K562 (cell line): ENCODE measurements around the gene USP38. TPM values are rescaled to one million over a fixed set of nuclear protein-coding genes. Genes with fewer than 3 reads are reported as not detected.

Source experiments
- ATAC-seq: fragments of 200-7000 bp; cut with Tn5 transposase; 3 replicates; pipeline ENCODE4 v1.9.1; 2020; ENCODE audit warnings: moderate library complexity
- BruUV-seq: library from RNA; stranded (reverse); fragments of 400-500 nt; replicated peaks from 2 replicates; lab custom pipeline; 2021; lab: Mats Ljungman, UMichigan
- CTCF ChIA-PET: fragments of 300-600 bp; formaldehyde crosslinking; extraction: SDS; loops from one replicate; lab custom pipeline; 2021; ENCODE audit warnings: low intra/inter-chr PET ratio; lab: Yijun Ruan, JAX
- POLR2A ChIA-PET: fragments of 300-600, 350-650 bp; sonication (Branson Sonifier 250); formaldehyde crosslinking; extraction: SDS; loops from one replicate; lab custom pipeline; 2021; ENCODE audit warnings: antibody characterized with exemption, inconsistent platforms; lab: Yijun Ruan, JAX
- DNase-seq, 4 experiments: peaks; one replicate each; pipeline versions ENCODE4 v3.0.0 to v3.0.0-alpha.2; 2011 to 2018; ENCODE audit warnings: low spot score in 3 of 4, mixed read lengths in 3 of 4; ENCODE audit errors: extremely low read depth in 1 of 4
- FAIRE-seq: peaks from 2 replicates; lab custom pipeline; 2011; peaks lifted over from hg19 to GRCh38; lab: Jason Lieb, UNC
- H2AFZ ChIP-seq: 2 replicates; pipeline ENCODE4 v1.6.0; 2011; ENCODE audit warnings: low read depth, low read length, control low read depth, inconsistent platforms
- H3K27ac ChIP-seq: fragments of 200-600 bp; 3 replicates; pipeline ENCODE4 v1.8.0; 2011; ENCODE audit warnings: low read depth, mild to moderate bottlenecking, control low read depth, inconsistent platforms, low read length, moderate library complexity, mixed read lengths; ENCODE audit errors: extremely low read depth
- H3K27me3 ChIP-seq, 2 experiments: fragments of 300-600 bp in 1 of 2; 2 replicates in 1 of 2; 3 replicates in 1 of 2; pipeline versions ENCODE4 v1.6.0 to v1.8.0; 2011; ENCODE audit warnings: inconsistent platforms in 2 of 2, low read length in 2 of 2, mild to moderate bottlenecking in 1 of 2, mixed read lengths in 1 of 2, moderate library complexity in 1 of 2; ENCODE audit not compliant: control insufficient read depth in 2 of 2, insufficient read depth in 2 of 2
- H3K36me3 ChIP-seq: fragments of 300-600 bp; 3 replicates; pipeline ENCODE4 v1.8.0; 2011; ENCODE audit warnings: mild to moderate bottlenecking, low read length, inconsistent platforms; ENCODE audit not compliant: control insufficient read depth, insufficient read depth
- H3K4me1 ChIP-seq, 2 experiments: fragments of 200-600 bp in 1 of 2; replicated peaks in 1 of 2; 2 replicates in 1 of 2; 3 replicates in 1 of 2; pipeline versions ENCODE4 v1.5.1 to v1.8.0; 2011; ENCODE audit warnings: inconsistent platforms in 2 of 2, low read length in 2 of 2, mild to moderate bottlenecking in 1 of 2, mixed read lengths in 1 of 2, moderate library complexity in 1 of 2; ENCODE audit not compliant: control insufficient read depth in 2 of 2, insufficient read depth in 2 of 2
- H3K4me2 ChIP-seq: 2 replicates; pipeline ENCODE4 v1.6.1; 2011; ENCODE audit warnings: low read length, control low read depth, inconsistent platforms, mixed read lengths; ENCODE audit not compliant: insufficient read depth
- H3K4me3 ChIP-seq: fragments of 200-600 bp; sonication (generic), shearing (Covaris generic); 2 replicates; pipeline ENCODE4 v1.5.1; 2016; ENCODE audit warnings: control low read depth, inconsistent platforms
- H3K79me2 ChIP-seq: fragments of 200-600 bp; 3 replicates; pipeline ENCODE4 v1.8.0; 2011; ENCODE audit warnings: low read length, inconsistent platforms; ENCODE audit not compliant: control insufficient read depth, insufficient read depth
- H3K9ac ChIP-seq, 2 experiments: 2 replicates each; pipeline versions ENCODE4 v1.6.0 to v1.6.1; 2011; ENCODE audit warnings: low read depth in 2 of 2, low read length in 2 of 2, control low read depth in 1 of 2, inconsistent platforms in 1 of 2, mild to moderate bottlenecking in 1 of 2, mixed read lengths in 1 of 2; ENCODE audit not compliant: insufficient read depth in 1 of 2
- H3K9me1 ChIP-seq: one replicate; pipeline ENCODE4 v1.6.0; 2011; ENCODE audit warnings: inconsistent platforms, mild to moderate bottlenecking, low read length, moderate library complexity; ENCODE audit not compliant: control insufficient read depth, insufficient read depth
- H3K9me3 ChIP-seq: replicated peaks from 2 replicates; pipeline ENCODE4 v1.5.1; 2011; ENCODE audit warnings: low read depth, low read length, inconsistent platforms; ENCODE audit not compliant: control insufficient read depth, insufficient read depth
- H4K20me1 ChIP-seq: replicated peaks from 2 replicates; pipeline ENCODE4 v1.6.1; 2011; ENCODE audit warnings: low read length, inconsistent platforms, mixed read lengths; ENCODE audit not compliant: control insufficient read depth, insufficient read depth
- ARNT ChIP-seq, 2 experiments: fragments of 450-650 bp; IDR thresholded peaks; 2 replicates each; pipeline ENCODE4 v1.6.1; 2016; ENCODE audit warnings: mild to moderate bottlenecking in 1 of 2
- BRD9 ChIP-seq: fragments of 450-650 bp; IDR thresholded peaks from 2 replicates; pipeline ENCODE4 v1.6.1; 2018; ENCODE audit warnings: low read depth; ENCODE audit not compliant: partially characterized antibody
- CBFA2T2 ChIP-seq: fragments of 450-650 bp; conservative IDR thresholded peaks from 2 replicates; pipeline ENCODE4 v1.6.1; 2017; ENCODE audit warnings: mild to moderate bottlenecking
- CEBPG ChIP-seq, 3 experiments: fragments of 200-800 bp in 1 of 3; sonication (Bioruptor generic) in 1 of 3; sonication (generic) in 1 of 3; formaldehyde crosslinking in 1 of 3; IDR thresholded peaks in 2 of 3; conservative IDR thresholded peaks in 1 of 3; 2 replicates each; pipeline versions ENCODE4 v1.6.1 to v1.8.0; 2016 to 2022; ENCODE audit warnings: missing compliant biosample characterization in 2 of 3, missing genetic modification characterization in 2 of 3, mild to moderate bottlenecking in 1 of 3, missing genetic modification reagents in 1 of 3
- GABPB1 ChIP-seq: sonication (generic); formaldehyde crosslinking; IDR thresholded peaks from 2 replicates; pipeline ENCODE4 v1.8.0; 2022; ENCODE audit warnings: mild to moderate bottlenecking, missing genetic modification reagents
- PBX2 ChIP-seq, 2 experiments: IDR thresholded peaks in 1 of 2; conservative IDR thresholded peaks in 1 of 2; 2 replicates each; pipeline ENCODE4 v1.6.1; 2016; ENCODE audit warnings: low read depth in 2 of 2, mild to moderate bottlenecking in 1 of 2, missing compliant biosample characterization in 1 of 2, missing genetic modification characterization in 1 of 2, moderate library complexity in 1 of 2
- PHB2 ChIP-seq: fragments of 450-650 bp; IDR thresholded peaks from 2 replicates; pipeline ENCODE4 v1.6.1; 2017; ENCODE audit warnings: low read depth
- RBBP5 ChIP-seq: fragments of 200-600 bp; sonication (generic); IDR thresholded peaks from 2 replicates; pipeline ENCODE4 v1.6.1; 2012; ENCODE audit warnings: borderline replicate concordance, mild to moderate bottlenecking, low read length, control low read depth, inconsistent platforms; ENCODE audit not compliant: insufficient read depth, poor library complexity, severe bottlenecking
- RBM22 ChIP-seq: fragments of 200-400 bp; formaldehyde crosslinking; IDR thresholded peaks from 2 replicates; pipeline ENCODE4 v1.6.1; 2018; ENCODE audit warnings: low read length, low read depth; ENCODE audit not compliant: poor library complexity, severe bottlenecking
- SMAD3 ChIP-seq: fragments of 450-650 bp; formaldehyde crosslinking; conservative IDR thresholded peaks from 2 replicates; pipeline ENCODE4 v1.4.0; 2020; ENCODE audit warnings: mild to moderate bottlenecking
- SOX6 ChIP-seq: fragments of 450-650 bp; IDR thresholded peaks from 2 replicates; pipeline ENCODE4 v1.6.1; 2014; ENCODE audit warnings: mild to moderate bottlenecking
- TEAD2 ChIP-seq: fragments of 450-650 bp; IDR thresholded peaks from 2 replicates; pipeline ENCODE4 v1.6.1; 2016; ENCODE audit warnings: missing genetic modification characterization, control low read depth, missing compliant biosample characterization
- TFAP4 ChIP-seq: sonication (generic); formaldehyde crosslinking; IDR thresholded peaks from 2 replicates; pipeline ENCODE4 v1.8.0; 2022; ENCODE audit warnings: missing genetic modification reagents, mild to moderate bottlenecking, moderate library complexity, borderline replicate concordance
- ZNF263 ChIP-seq: sonication (generic); formaldehyde crosslinking; IDR thresholded peaks from 2 replicates; pipeline ENCODE4 v1.8.0; 2022; ENCODE audit warnings: mild to moderate bottlenecking, missing genetic modification reagents, borderline replicate concordance
- ZNF639 ChIP-seq, 2 experiments: fragments of 200-800 bp in 1 of 2; sonication (Bioruptor generic) in 1 of 2; sonication (generic) in 1 of 2; formaldehyde crosslinking in 1 of 2; IDR thresholded peaks in 1 of 2; conservative IDR thresholded peaks in 1 of 2; 2 replicates each; pipeline versions ENCODE4 v1.5.0 to v1.6.1; 2016 to 2020; ENCODE audit warnings: missing compliant biosample characterization in 1 of 2, missing genetic modification characterization in 1 of 2, missing genetic modification reagents in 1 of 2
- WGBS: fragments of 100-300 bp; shearing (Covaris generic); methylation state at CpG from one replicate; pipeline ENCODE4 v1.1.6; 2016; ENCODE audit warnings: low coverage, mixed read lengths; ENCODE audit not compliant: insufficient coverage; ENCODE audit errors: missing lambda C conversion rate; 5-methylcytosine and 5-hydroxymethylcytosine counted together
- in situ Hi-C: fragments of 300-500 bp; cut with MboI; formaldehyde crosslinking; loops from 4 replicates; pipeline ENCODE4 v1.15.0; 2018; ENCODE audit warnings: inconsistent platforms, mixed read lengths
- intact Hi-C: fragments of 100-400 bp; cut with micrococcal nuclease; formaldehyde crosslinking; loops from 2 replicates; pipeline ENCODE4 v1.14.2; 2022
- polyA plus RNA-seq, 8 experiments: library from polyadenylated mRNA; depleted of rRNA in 4 of 8; stranded (reverse) in 5 of 8; unstranded in 3 of 8; fragments of >200 nt; fragmentation: Nextera tagmentation in 2 of 8; fragmentation: Illumina TruSeq in 1 of 8; extraction: Ambion mirVana in 2 of 8; extraction: Trizol in 1 of 8; gene quantifications; 2 replicates each; pipeline versions ENCODE4 v1.2.1 to v1.2.3, GENCODE V29; 2011 to 2014; ENCODE audit warnings: inconsistent platforms in 1 of 8, missing spikeins in 1 of 8
- total RNA-seq, 7 experiments: library from RNA; depleted of rRNA in 6 of 7; stranded (reverse); fragments of >200 nt in 6 of 7; fragmentation: Illumina TruSeq in 2 of 7; extraction: Trizol in 2 of 7; gene quantifications; 2 replicates each; pipeline versions ENCODE4 v1.2.1 to v1.2.3, GENCODE V29; 2011 to 2021; ENCODE audit warnings: low replicate concordance in 1 of 7

The USP38 gene
- total and polyA plus RNA-seq, 9 of the 15 experiments (the other 6 are each of a cell fraction or from before 2014, with no cell fraction given), result 4.2 to 20.6 (median 11.2) TPM

GRCh38 chr4:143140696-143141095 is 44.0 kb upstream of the USP38 start (continued):
- TF ChIP-seq CBFA2T2, result no peak
- TF ChIP-seq RBBP5, result no peak
- no peak for TF ChIP-seq ZNF263 (CRISPR knock-in tag)
- TF ChIP-seq BRD9, result no peak
- TF ChIP-seq ZNF639 (CRISPR knock-in tag; conservative IDR thresholded peaks at IDR 0.05 in 1 of 2, IDR thresholded peaks at IDR 0.05 in 1 of 2), result no peak

- intact Hi-C loops, result no loop called here
- ATAC-seq (no peak), DNase-seq (no peak), FAIRE-seq (no peak)
- H3K27ac ChIP-seq, result no peak overlapping the region
- H3K4me1 ChIP-seq, result no peaks in the 10 kb centered on the region
- no peaks in the 10 kb centered on the region for H3K79me2 ChIP-seq
- no peaks in the 10 kb centered on the region for H3K36me3 ChIP-seq
- in situ Hi-C loops, result no loop called here
- H2AFZ ChIP-seq, result no peak overlapping the region
- no TSS peak for BruUV-seq
- no peak overlapping the region for H3K9ac ChIP-seq
- H3K9me3 ChIP-seq, result no peaks in the 10 kb centered on the region
- ChIA-PET POLR2A (no interaction called here), CTCF (no interaction called here)
- H3K4me3 ChIP-seq, result no peak overlapping the region
- H3K9me1 ChIP-seq, result no peaks in the 10 kb centered on the region
- 0% methylated on average over 2 of the region's 2 CpGs for WGBS
- H4K20me1 ChIP-seq, result no peaks in the 10 kb centered on the region
- H3K4me2 ChIP-seq, result no peak overlapping the region
- no peaks in the 10 kb centered on the region for H3K27me3 ChIP-seq
- TF ChIP-seq CEBPG (CRISPR knock-in tag; IDR thresholded peaks at IDR 0.05), result no peak
- TF ChIP-seq CEBPG (tag; conservative IDR thresholded peaks at IDR 0.05 in 1 of 2, IDR thresholded peaks at IDR 0.05 in 1 of 2), result no peak
- no peak for TF ChIP-seq PBX2 (CRISPR knock-in tag; IDR thresholded peaks at IDR 0.05; ENCODE audit: low read depth)
- TF ChIP-seq PBX2 (tag; conservative IDR thresholded peaks at IDR 0.05; ENCODE audit: low read depth), result no peak
- TF ChIP-seq SOX6, result no peak
- TF ChIP-seq ARNT (IDR thresholded peaks at IDR 0.05), result no peak
- no peak for TF ChIP-seq TEAD2 (tag)
- no peak for TF ChIP-seq TFAP4 (CRISPR knock-in tag)
- TF ChIP-seq SMAD3 (CRISPR knock-in tag), result no peak
- no peak for TF ChIP-seq RBM22
- TF ChIP-seq GABPB1 (CRISPR knock-in tag), result no peak
- TF ChIP-seq PHB2, result no peak
These were observed 36.2 kb upstream of the USP38 start for GRCh38 chr4:143148521-143148920.
